BLaER1 treated with 17β-estradiol and CSF1 and Interleukin-3, amounts not matched to agents 10 nM and 100 nM (cell line): ENCODE data around the gene WFS1.

Experiments
- H3K27ac ChIP-seq, 11 experiments: shearing (Covaris generic); formaldehyde crosslinking; 2 replicates each; pipeline ENCODE4 v1.8.1; 2022
- H3K27me3 ChIP-seq, 11 experiments: shearing (Covaris generic); formaldehyde crosslinking; 2 replicates each; pipeline ENCODE4 v1.8.1; 2022
- H3K36me3 ChIP-seq, 11 experiments: shearing (Covaris generic); formaldehyde crosslinking; 2 replicates each; pipeline ENCODE4 v1.8.1; 2022
- H3K4me1 ChIP-seq, 10 experiments: shearing (Covaris generic); formaldehyde crosslinking; 2 replicates each; pipeline ENCODE4 v1.8.1; 2022
- H3K4me2 ChIP-seq, 11 experiments: shearing (Covaris generic); formaldehyde crosslinking; 2 replicates each; pipeline ENCODE4 v1.8.1; 2022
- H3K4me3 ChIP-seq, 10 experiments: shearing (Covaris generic); formaldehyde crosslinking; 2 replicates each; pipeline ENCODE4 v1.8.1; 2022
- H3K9ac ChIP-seq, 11 experiments: shearing (Covaris generic); formaldehyde crosslinking; 2 replicates each; pipeline ENCODE4 v1.8.1; 2022
- H3K9me3 ChIP-seq, 11 experiments: shearing (Covaris generic); formaldehyde crosslinking; replicated peaks in 1 of 11; 2 replicates each; pipeline ENCODE4 v1.8.1; 2022
- H4K20me1 ChIP-seq, 11 experiments: shearing (Covaris generic); formaldehyde crosslinking; 2 replicates each; pipeline ENCODE4 v1.8.1; 2022
- Cebpa-rat ChIP-seq, 11 experiments: shearing (Covaris generic); IDR thresholded peaks; 2 replicates each; pipeline ENCODE4 v1.8.1; 2022

WFS1 gene

DNA sequence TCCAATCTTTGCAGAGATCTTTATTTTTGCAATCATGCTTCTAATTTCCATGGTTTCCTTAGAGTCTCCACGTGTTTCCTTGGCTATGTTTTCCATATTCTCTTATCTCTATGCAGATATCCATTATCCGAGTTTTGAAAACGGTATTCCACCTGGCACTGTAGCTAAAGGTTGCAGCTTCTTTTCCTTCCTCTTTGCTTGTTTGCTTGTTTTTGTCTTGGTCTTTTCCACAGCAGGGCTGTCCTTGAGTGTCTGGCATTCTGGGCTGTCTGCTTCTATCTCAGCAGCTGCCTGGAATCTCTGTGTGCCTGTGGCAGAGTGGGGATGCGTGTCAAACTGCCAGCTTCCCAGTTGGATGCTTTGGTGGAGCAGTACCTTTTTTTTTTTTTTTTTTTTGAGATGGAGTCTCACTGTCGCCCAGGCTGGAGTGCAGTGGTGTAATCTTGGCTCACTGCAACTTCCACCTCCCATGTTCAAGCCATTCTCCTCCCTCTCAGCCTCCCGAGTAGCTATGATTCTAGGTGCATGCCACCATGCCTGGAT, 46.9 kb downstream of the WFS1 start:
- Histone ChIP-seq H3K27ac (no peak overlapping the region), H3K9me3 (peaks cover 10 to 18% (median 13%) of the 10 kb centered on the region in 11 experiments; a peak in 21 of 22 replicates), H3K4me3 (no peak overlapping the region), H4K20me1 (peaks cover 0 to 22% (median 0%) of the 10 kb centered on the region in 11 experiments; a peak in 3 of 22 replicates), H3K9ac (no peak overlapping the region), H3K27me3 (peaks cover 0 to 65% (median 24%) of the 10 kb centered on the region in 11 experiments; a peak in 18 of 22 replicates), H3K4me1 (peaks cover under 1 to 42% (median 27%) of the 10 kb centered on the region in 10 experiments; a peak in 18 of 20 replicates), H3K36me3 (no peaks in the 10 kb centered on the region), H3K4me2 (peak overlapping the region in 4 of 11 experiments; percentile 55 to 82 (median 62); a peak in 2 of 22 replicates)
- TF ChIP-seq Cebpa-rat (IDR thresholded peaks at IDR 0.05): no peak

GRCh38 chr4:6318206-6318605, 48.6 kb downstream of the WFS1 start:
- Histone ChIP-seq H3K4me1 (peaks cover 17 to 59% (median 43%) of the 10 kb centered on the region in 10 experiments), H3K27ac (no peak overlapping the region), H3K36me3 (no peaks in the 10 kb centered on the region), H4K20me1 (peaks cover 0 to 38% (median 0%) of the 10 kb centered on the region in 11 experiments; a peak in 5 of 22 replicates), H3K4me3 (no peak overlapping the region), H3K9me3 (peaks cover 10 to 28% (median 13%) of the 10 kb centered on the region in 11 experiments; a peak in 21 of 22 replicates), H3K4me2 (peak overlapping the region in 8 of 11 experiments; percentile 35 to 85 (median 57); a peak in 15 of 22 replicates), H3K9ac (no peak overlapping the region), H3K27me3 (peaks cover 0 to 81% (median 26%) of the 10 kb centered on the region in 11 experiments; a peak in 18 of 22 replicates)
- TF ChIP-seq Cebpa-rat (IDR thresholded peaks at IDR 0.05): no peak

- peaks cover 29 to 73% (median 58%) of the 10 kb centered on the region in 10 experiments for H3K4me1 ChIP-seq
- H3K4me3 ChIP-seq: no peak overlapping the region
- H4K20me1 ChIP-seq: peaks cover 0 to 53% (median 0%) of the 10 kb centered on the region in 11 experiments; a peak in 6 of 22 replicates
- H3K27me3 ChIP-seq: peaks cover 0 to 95% (median 26%) of the 10 kb centered on the region in 11 experiments; a peak in 18 of 22 replicates
- TF ChIP-seq Cebpa-rat (IDR thresholded peaks at IDR 0.05): no peak
- H3K4me2 ChIP-seq: peak overlapping the region in 1 of 11 experiments; percentile 3; a peak in 1 of 22 replicates
- H3K9ac ChIP-seq: no peak overlapping the region
- H3K36me3 ChIP-seq: no peaks in the 10 kb centered on the region
- no peak overlapping the region for H3K27ac ChIP-seq
- peaks cover 10 to 31% (median 13%) of the 10 kb centered on the region in 11 experiments; a peak in 21 of 22 replicates for H3K9me3 ChIP-seq
Measured at GRCh38 chr4:6319530-6320150, 50.0 kb downstream of the WFS1 start.

- H3K9me3 ChIP-seq: peaks cover 10 to 31% (median 13%) of the 10 kb centered on the region in 11 experiments; a peak in 21 of 22 replicates
- peaks cover 0 to 62% (median 0%) of the 10 kb centered on the region in 11 experiments; a peak in 6 of 22 replicates for H4K20me1 ChIP-seq
- no peaks in the 10 kb centered on the region for H3K36me3 ChIP-seq
- H3K4me3 ChIP-seq: no peak overlapping the region
- H3K27me3 ChIP-seq: peaks cover 0 to 98% (median 27%) of the 10 kb centered on the region in 11 experiments; a peak in 18 of 22 replicates
- H3K4me1 ChIP-seq: peaks cover 39 to 83% (median 68%) of the 10 kb centered on the region in 10 experiments
- H3K4me2 ChIP-seq: peak overlapping the region in 6 of 11 experiments; percentile 92 to 95 (median 94); a peak in 8 of 22 replicates
- no peak overlapping the region for H3K9ac ChIP-seq
- H3K27ac ChIP-seq: no peak overlapping the region
- TF ChIP-seq Cebpa-rat (IDR thresholded peaks at IDR 0.05): no peak
Measured at GRCh38 chr4:6320663-6321062, 51.0 kb downstream of the WFS1 start.

DNA sequence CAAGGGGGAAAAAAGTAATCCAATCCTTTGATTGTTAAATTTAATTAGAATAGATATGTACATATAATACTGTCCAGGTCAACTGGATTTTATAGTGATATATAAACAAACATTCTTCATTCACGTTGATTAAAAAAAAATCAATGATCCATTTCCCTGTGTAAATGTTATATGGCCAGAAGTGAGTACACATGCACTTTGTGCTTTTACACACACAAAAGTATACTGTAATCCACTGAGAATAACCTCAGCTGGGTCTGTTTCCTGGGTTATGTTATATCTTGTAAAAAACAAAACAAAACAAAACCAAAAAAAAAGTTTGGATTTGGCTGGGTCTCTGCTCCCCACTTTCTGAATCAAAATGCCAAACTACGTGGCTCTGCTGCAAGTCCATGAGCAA, 51.7 kb downstream of the WFS1 start:
- H3K4me2 ChIP-seq: peak overlapping the region in 10 of 11 experiments; percentile 82 to 95 (median 94); a peak in 19 of 22 replicates
- H3K9ac ChIP-seq: no peak overlapping the region
- H3K4me1 ChIP-seq: peaks cover 43 to 89% (median 75%) of the 10 kb centered on the region in 10 experiments
- H3K27me3 ChIP-seq: peaks cover 0 to 99% (median 30%) of the 10 kb centered on the region in 11 experiments; a peak in 18 of 22 replicates
- peaks cover 10 to 36% (median 13%) of the 10 kb centered on the region in 11 experiments; a peak in 21 of 22 replicates for H3K9me3 ChIP-seq
- no peak overlapping the region for H3K4me3 ChIP-seq
- H3K27ac ChIP-seq: peak overlapping the region in 1 of 11 experiments; percentile 75; a peak in 1 of 22 replicates
- peaks cover 0 to 62% (median 0%) of the 10 kb centered on the region in 11 experiments; a peak in 6 of 22 replicates for H4K20me1 ChIP-seq
- TF ChIP-seq Cebpa-rat (IDR thresholded peaks at IDR 0.05): no peak
- no peaks in the 10 kb centered on the region for H3K36me3 ChIP-seq

DNA sequence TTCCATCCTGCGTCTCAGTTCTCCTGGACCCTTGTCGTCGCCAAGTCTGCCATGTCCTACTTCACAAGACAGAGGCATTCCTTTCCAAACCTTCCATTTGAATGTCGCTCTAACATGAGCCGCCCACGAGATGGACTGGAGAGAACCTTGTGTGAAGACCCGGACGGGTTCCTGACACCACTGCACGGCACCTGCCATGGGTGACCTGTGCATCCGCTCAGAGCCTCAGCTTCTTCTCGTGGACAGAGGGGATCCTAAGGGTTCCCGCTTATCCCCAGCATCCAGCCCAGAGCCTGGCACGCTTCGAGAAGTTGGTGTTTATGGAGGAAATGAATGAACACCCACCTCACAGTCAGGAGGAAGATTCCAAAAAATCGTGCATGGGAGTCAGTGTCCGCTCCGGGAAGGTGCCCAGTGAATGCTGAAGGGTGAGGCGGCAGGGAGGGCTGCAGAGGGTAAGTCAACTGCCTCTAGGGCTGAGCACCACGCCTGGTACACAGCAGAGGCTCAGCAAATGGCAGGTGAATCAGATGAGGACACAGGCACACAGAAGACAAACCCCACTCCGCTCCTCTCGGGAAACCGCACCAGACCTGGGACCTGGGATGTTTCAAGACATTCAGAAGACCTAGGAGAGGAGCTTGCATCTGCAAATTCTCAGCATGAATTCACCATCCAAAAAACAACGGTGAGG, 52.6 kb downstream of the WFS1 start:
- H3K27ac ChIP-seq: peak overlapping the region in 4 of 11 experiments; percentile 21 to 77 (median 63); a peak in 7 of 22 replicates
- peak overlapping the region in 4 of 11 experiments; percentile 10 to 72 (median 51); a peak in 4 of 22 replicates for H3K9ac ChIP-seq
- H3K4me1 ChIP-seq: peaks cover 43 to 90% (median 79%) of the 10 kb centered on the region in 10 experiments
- H3K4me2 ChIP-seq: peak overlapping the region; percentile 22 to 95 (median 93)
- peaks cover 0 to 93% (median 23%) of the 10 kb centered on the region in 11 experiments; a peak in 18 of 22 replicates for H3K27me3 ChIP-seq
- H3K36me3 ChIP-seq: no peaks in the 10 kb centered on the region
- peak overlapping the region in 6 of 10 experiments; percentile 1 to 48 (median 40); a peak in 9 of 20 replicates for H3K4me3 ChIP-seq
- peaks cover 0 to 69% (median 0%) of the 10 kb centered on the region in 11 experiments; a peak in 6 of 22 replicates for H4K20me1 ChIP-seq
- TF ChIP-seq Cebpa-rat (IDR thresholded peaks at IDR 0.05): no peak
- peaks cover 10 to 36% (median 13%) of the 10 kb centered on the region in 11 experiments; a peak in 21 of 22 replicates for H3K9me3 ChIP-seq

- H3K9ac ChIP-seq: peak overlapping the region in 4 of 11 experiments; percentile 64 to 77 (median 70); a peak in 5 of 22 replicates
- H3K27ac ChIP-seq: peak overlapping the region in 6 of 11 experiments; percentile 44 to 84 (median 76); a peak in 11 of 22 replicates
- H3K9me3 ChIP-seq: peaks cover 10 to 36% (median 13%) of the 10 kb centered on the region in 11 experiments; a peak in 21 of 22 replicates
- H3K4me3 ChIP-seq: peak overlapping the region in 4 of 10 experiments; percentile 1 to 48 (median 40); a peak in 8 of 20 replicates
- H4K20me1 ChIP-seq: peaks cover 0 to 69% (median 0%) of the 10 kb centered on the region in 11 experiments; a peak in 6 of 22 replicates
- H3K36me3 ChIP-seq: no peaks in the 10 kb centered on the region
- TF ChIP-seq Cebpa-rat (IDR thresholded peaks at IDR 0.05): peak in 1 of 11 experiments; percentile 75; a peak in 2 of 22 replicates
- H3K27me3 ChIP-seq: peaks cover 0 to 92% (median 16%) of the 10 kb centered on the region in 11 experiments; a peak in 14 of 22 replicates
- H3K4me1 ChIP-seq: peaks cover 43 to 90% (median 77%) of the 10 kb centered on the region in 10 experiments
- H3K4me2 ChIP-seq: peak overlapping the region; percentile 22 to 95 (median 93)
Measured at GRCh38 chr4:6322761-6323566, 53.3 kb downstream of the WFS1 start.
